GM21528 (cell line): Measurements from ENCODE around the gene ZNF618.

Source experiments
- ATAC-seq: cut with Tn5 transposase; IDR thresholded peaks from one replicate; pipeline ENCODE4 v1.9.1; 2021; ENCODE audit warnings: mild to moderate bottlenecking, moderate library complexity; ENCODE audit not compliant: unreplicated experiment, low FRiP score

ZNF618 gene

GRCh38 chr9:113882181-113882580, 6.1 kb downstream of the ZNF618 start:
- ATAC-seq = no peak

GRCh38 chr9:113882636-113883164, 6.6 kb downstream of the ZNF618 start:
- no peak for ATAC-seq

- no peak for ATAC-seq
These were observed 9.3 kb downstream of the ZNF618 start for GRCh38 chr9:113885183-113886025.

GRCh38 chr9:113886026-113886369, 9.9 kb downstream of the ZNF618 start:
- ATAC-seq = no peak

GRCh38 chr9:113886466-113886865, 10.4 kb downstream of the ZNF618 start:
- ATAC-seq = no peak

GRCh38 chr9:113886933-113887332, 10.8 kb downstream of the ZNF618 start:
- no peak for ATAC-seq

- ATAC-seq = no peak
These were observed 11.3 kb downstream of the ZNF618 start for GRCh38 chr9:113887436-113887835.

- no peak for ATAC-seq
These were observed 12.2 kb downstream of the ZNF618 start for GRCh38 chr9:113888336-113888735.

GRCh38 chr9:113888976-113889375, 12.9 kb downstream of the ZNF618 start:
- no peak for ATAC-seq

GRCh38 chr9:113890704-113891103, 14.6 kb downstream of the ZNF618 start:
- no peak for ATAC-seq

- ATAC-seq = no peak
These were observed 16.9 kb downstream of the ZNF618 start for GRCh38 chr9:113892861-113893491.

GRCh38 chr9:113894166-113894565, 18.1 kb downstream of the ZNF618 start:
- ATAC-seq = no peak

GRCh38 chr9:113895526-113895925, 19.4 kb downstream of the ZNF618 start:
- ATAC-seq = no peak

GRCh38 chr9:113896713-113897112, 20.6 kb downstream of the ZNF618 start:
- ATAC-seq = no peak

GRCh38 chr9:113898151-113898550, 22.0 kb downstream of the ZNF618 start:
- ATAC-seq = no peak

- no peak for ATAC-seq
These were observed 22.5 kb downstream of the ZNF618 start for GRCh38 chr9:113898596-113898995.

- no peak for ATAC-seq
These were observed 23.1 kb downstream of the ZNF618 start for GRCh38 chr9:113899205-113899604.

GRCh38 chr9:113901221-113901688, 25.1 kb downstream of the ZNF618 start:
- ATAC-seq = no peak

- ATAC-seq = no peak
These were observed 27.5 kb downstream of the ZNF618 start for GRCh38 chr9:113903514-113904077.

- ATAC-seq = no peak
These were observed 30.5 kb downstream of the ZNF618 start for GRCh38 chr9:113906411-113907110.

GRCh38 chr9:113907282-113907681, 31.2 kb downstream of the ZNF618 start:
- no peak for ATAC-seq
